Heart right ventricle (tissue), 16 donors: ENCODE measurements around the gene AMPH. TPM values are rescaled to one million over a fixed set of nuclear protein-coding genes. Genes with fewer than 3 reads are reported as not detected.

ENCODE experiments used
- ATAC-seq, 8 donors: fragments of 200-7000 bp; cut with Tn5 transposase; one replicate each; pipeline ENCODE4 v1.9.1; 2020; ENCODE audit warnings: mild to moderate bottlenecking in 8 of 8, moderate library complexity in 8 of 8, moderate number of reproducible peaks in 1 of 8
- DNase-seq, 2 donors: peaks; one replicate each; pipeline ENCODE4 v3.0.0-alpha.2; 2020
- H3K27ac ChIP-seq, 10 donors: fragments of 200-600 bp; sonication (generic) in 2 of 10; one replicate each; pipeline versions ENCODE4 v1.5.0 to v1.8.0; 2020 to 2022; ENCODE audit warnings: mild to moderate bottlenecking in 3 of 10
- H3K27me3 ChIP-seq, 7 donors: fragments of 200-600 bp; one replicate each; pipeline ENCODE4 v1.8.0; 2021 to 2022; ENCODE audit warnings: mild to moderate bottlenecking in 2 of 7
- H3K36me3 ChIP-seq, 9 donors: fragments of 200-600 bp; sonication (generic) in 1 of 9; one replicate each; pipeline versions ENCODE4 v1.5.0 to v1.8.0; 2020 to 2022; ENCODE audit warnings: mild to moderate bottlenecking in 2 of 9
- H3K4me1 ChIP-seq, 9 donors: fragments of 200-600 bp; sonication (generic) in 1 of 9; one replicate each; pipeline versions ENCODE4 v1.5.0 to v1.8.0; 2020 to 2022; ENCODE audit warnings: mild to moderate bottlenecking in 4 of 9
- H3K4me3 ChIP-seq, 10 donors: fragments of 200-600 bp; sonication (generic) in 2 of 10; one replicate each; pipeline versions ENCODE4 v1.5.0 to v1.8.0; 2020 to 2022; ENCODE audit warnings: mild to moderate bottlenecking in 7 of 10, moderate library complexity in 2 of 10
- H3K9me3 ChIP-seq, 11 donors: fragments of 200-600 bp in 10 of 11; sonication (generic) in 2 of 11; one replicate each; pipeline versions ENCODE4 v1.5.0 to v1.8.0; 2013 to 2022; ENCODE audit warnings: mild to moderate bottlenecking in 2 of 11, control low read depth in 1 of 11, moderate library complexity in 1 of 11
- WGBS, 2 donors: extraction: QIAGEN DNeasy Blood & Tissue Kit; methylation state at CpG; one replicate each; pipeline ENCODE4 v1.1.7; 2013; ENCODE audit warnings: inconsistent platforms in 1 of 2; 5-methylcytosine and 5-hydroxymethylcytosine counted together
- intact Hi-C, 10 donors: fragments of 100-400 bp; cut with DNase I; formaldehyde crosslinking; loops; one replicate each; pipeline versions ENCODE4 v1.11.1 to v1.14.2; 2022
- polyA plus RNA-seq, 2 donors: library from polyadenylated mRNA; stranded (reverse); fragments of 200-250 nt; gene quantifications; one replicate each; pipeline ENCODE4 v1.2.3, GENCODE V29; 2013
- total RNA-seq, 10 donors: library from RNA; stranded (reverse); fragmentation: NEBNext Ultra II Directional in 3 of 10; extraction: Animal tissue kit (Norgen Biotek cat#: 25700) in 3 of 10; gene quantifications; one replicate each; pipeline versions ENCODE4 v1.2.1 to v1.2.4, GENCODE V29; 2021 to 2023
- TF ChIP-seq, protein P1 (sequence below), 9 donors: fragments of 200-600 bp; sonication (generic) in 2 of 9; IDR thresholded peaks; one replicate each; pipeline versions ENCODE4 v1.5.0 to v1.8.0; 2021 to 2022; ENCODE audit warnings: antibody characterized with exemption in 9 of 9, mild to moderate bottlenecking in 5 of 9, moderate library complexity in 1 of 9
- donor health status: Arrhythmogenic right ventricular cardiomyopathy.
- donor health status: ischemic (EF 13 %, LVEDD 7.1; RV severe dilation, severe dysfunction).
- donor health status: healthy with polysubstance abuse.
- donor health status: DM: no; HTN: yes; CAD: no.
- donor health status: DM: no; HTN: no; CAD: no.
- donor health status: ischemic (EF 25% LVEDD 6.9; RV normal size, moderate dysfunction).
- donor health status: ischemic (EF 25% LVEDD 5.7; RV mildly dilated, moderate dysfunction).
- donor health status: healthy.
- donor health status: DM: yes; HTN: yes; CAD: no.
- donor health status: Ischemic cardiomyopathy.
- donor health status: ischemic (EF 35%, LVEDD 5.7; RV mildly dilated, moderate dysfunction).
- donor health status: nonischemic (EF 11% LVEDD 7.7; RV severe dilation, severe dysfunction).
- donor health status: DM: yes; HTN: yes; CAD: no.
- donor health status: PGD.
- donor health status: ischemic (EF 29% LVEDD 5.4; RV normal size, mild dysfunction).
- donor health status: nonischemic (EF 23%, LVEDD 6.1; RV moderate dilation, normal function).

AMPH gene
- total and polyA plus RNA-seq, 12 donors: 0.95 to 3.5 (median 2.3) TPM

DNA sequence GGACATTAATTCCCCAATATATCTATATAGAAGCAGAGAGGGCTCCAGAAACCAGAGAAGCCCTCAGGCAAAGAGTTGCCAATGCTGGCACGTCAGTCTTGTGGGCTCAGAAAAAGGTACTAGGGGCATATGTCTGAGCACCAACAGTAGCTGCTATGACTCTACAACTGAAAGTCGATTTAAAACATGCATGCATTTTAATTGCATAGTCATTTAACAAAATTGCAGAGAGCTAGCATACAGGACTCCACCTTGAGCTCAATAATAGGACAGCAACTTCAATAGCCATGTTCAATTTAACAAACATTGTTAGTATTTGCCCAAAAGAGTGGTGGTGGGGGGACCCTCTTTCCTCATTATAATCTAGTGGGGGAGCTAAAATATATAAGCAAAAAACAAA, 126.5 kb downstream of the AMPH start:
- Histone ChIP-seq H3K27me3 (no peaks in the 10 kb centered on the region), H3K27ac (no peak overlapping the region), H3K4me1 (peaks cover 0 to 3% (median 0%) of the 10 kb centered on the region in 9 donors), H3K9me3 (no peaks in the 10 kb centered on the region), H3K4me3 (no peak overlapping the region), H3K36me3 (no peaks in the 10 kb centered on the region)
- TF ChIP-seq, protein P1, sequence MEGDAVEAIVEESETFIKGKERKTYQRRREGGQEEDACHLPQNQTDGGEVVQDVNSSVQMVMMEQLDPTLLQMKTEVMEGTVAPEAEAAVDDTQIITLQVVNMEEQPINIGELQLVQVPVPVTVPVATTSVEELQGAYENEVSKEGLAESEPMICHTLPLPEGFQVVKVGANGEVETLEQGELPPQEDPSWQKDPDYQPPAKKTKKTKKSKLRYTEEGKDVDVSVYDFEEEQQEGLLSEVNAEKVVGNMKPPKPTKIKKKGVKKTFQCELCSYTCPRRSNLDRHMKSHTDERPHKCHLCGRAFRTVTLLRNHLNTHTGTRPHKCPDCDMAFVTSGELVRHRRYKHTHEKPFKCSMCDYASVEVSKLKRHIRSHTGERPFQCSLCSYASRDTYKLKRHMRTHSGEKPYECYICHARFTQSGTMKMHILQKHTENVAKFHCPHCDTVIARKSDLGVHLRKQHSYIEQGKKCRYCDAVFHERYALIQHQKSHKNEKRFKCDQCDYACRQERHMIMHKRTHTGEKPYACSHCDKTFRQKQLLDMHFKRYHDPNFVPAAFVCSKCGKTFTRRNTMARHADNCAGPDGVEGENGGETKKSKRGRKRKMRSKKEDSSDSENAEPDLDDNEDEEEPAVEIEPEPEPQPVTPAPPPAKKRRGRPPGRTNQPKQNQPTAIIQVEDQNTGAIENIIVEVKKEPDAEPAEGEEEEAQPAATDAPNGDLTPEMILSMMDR (IDR thresholded peaks at IDR 0.05): no peak
- ATAC-seq: no peak
- intact Hi-C loops: no loop called here
- WGBS, 2 donors: 67 to 70% methylated on average over 2 of the region's 2 CpGs
- no peak for DNase-seq

DNA sequence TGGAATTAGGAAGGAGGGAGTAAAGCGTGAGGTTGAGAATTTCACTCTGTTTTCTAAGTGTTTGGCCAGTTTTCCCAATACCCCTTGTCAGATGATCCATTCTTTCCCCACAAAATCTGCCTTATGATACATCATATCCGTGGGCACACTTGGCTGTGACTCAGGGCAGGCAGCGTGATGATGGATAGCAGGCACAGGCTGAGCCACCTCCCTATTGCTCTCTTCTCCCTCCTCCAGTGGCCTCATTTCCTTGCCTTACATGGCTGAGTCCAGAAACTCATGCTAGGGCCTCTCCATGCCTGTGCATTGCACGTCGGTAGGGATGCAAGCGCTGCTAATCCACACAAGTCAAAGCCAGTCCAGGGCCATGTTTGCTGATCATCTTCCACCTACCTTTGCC, 128.3 kb downstream of the AMPH start:
- intact Hi-C loops: no loop called here

DNA sequence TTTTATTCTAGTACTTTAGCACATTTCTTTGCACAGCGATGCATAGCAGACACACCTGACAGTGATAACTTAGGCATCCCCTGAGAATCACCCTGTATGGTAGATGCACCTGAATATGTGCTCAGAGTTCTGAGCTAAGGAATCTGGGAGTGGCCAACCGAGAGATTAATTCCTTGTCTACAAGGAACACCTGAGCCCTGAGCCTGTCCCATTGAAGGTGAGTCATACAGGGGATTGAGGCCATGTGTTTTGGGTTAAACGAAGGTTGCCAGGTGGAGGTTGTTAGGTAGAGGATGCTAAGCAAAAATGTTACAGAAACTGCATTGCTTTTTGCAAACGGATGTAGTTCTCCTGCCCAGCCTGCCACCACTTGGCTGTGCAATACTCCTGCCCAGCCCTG, 128.9 kb downstream of the AMPH start:
- 85 to 89% methylated on average over 4 of the region's 4 CpGs for WGBS, 2 donors

More for the DNA sequence above, 128.3 kb downstream of the AMPH start:
- Histone ChIP-seq H3K9me3 (no peaks in the 10 kb centered on the region), H3K36me3 (no peaks in the 10 kb centered on the region), H3K4me3 (no peak overlapping the region), H3K4me1 (peaks cover 0 to 3% (median 0%) of the 10 kb centered on the region in 9 donors), H3K27me3 (no peaks in the 10 kb centered on the region), H3K27ac (no peak overlapping the region)
- 88 to 92% methylated on average over 6 of the region's 6 CpGs for WGBS, 2 donors
- no peak for ATAC-seq
- TF ChIP-seq, protein P1 (IDR thresholded peaks at IDR 0.05): no peak
- DNase-seq: no peak

DNA sequence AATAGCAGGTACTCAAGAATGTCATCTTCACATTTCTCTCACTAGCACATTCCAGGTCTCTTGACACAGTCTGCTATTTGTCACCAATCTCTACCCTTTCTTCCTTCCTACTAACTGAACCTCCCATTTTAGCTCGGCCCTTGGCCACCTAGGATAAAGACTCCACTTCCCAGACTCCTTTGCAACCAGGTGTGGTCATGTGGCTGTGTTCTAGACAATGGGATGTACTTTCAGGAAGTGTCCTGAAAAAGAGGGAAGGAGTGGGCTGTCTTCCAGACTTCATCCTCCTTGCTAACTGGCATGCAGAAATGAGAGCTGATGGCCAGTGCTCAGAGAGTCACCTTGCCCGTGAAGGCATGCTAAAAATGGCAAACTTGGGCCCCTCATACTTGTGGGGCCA, 139.2 kb downstream of the AMPH start:
- ATAC-seq (no peak), DNase-seq (no peak)
- Histone ChIP-seq H3K27ac (no peak overlapping the region), H3K9me3 (peaks cover 0 to 6% (median 0%) of the 10 kb centered on the region in 11 donors), H3K4me3 (no peak overlapping the region), H3K36me3 (no peaks in the 10 kb centered on the region), H3K27me3 (no peaks in the 10 kb centered on the region), H3K4me1 (no peaks in the 10 kb centered on the region)
- TF ChIP-seq, protein P1 (IDR thresholded peaks at IDR 0.05): no peak
- intact Hi-C loops: no loop called here
- WGBS, 2 donors: 76 to 81% methylated on average over 2 of the region's 2 CpGs

More for the DNA sequence above, 128.9 kb downstream of the AMPH start:
- TF ChIP-seq, protein P1 (IDR thresholded peaks at IDR 0.05): no peak
- intact Hi-C loops: no loop called here
- no peak for DNase-seq
- Histone ChIP-seq H3K36me3 (no peaks in the 10 kb centered on the region), H3K4me1 (peaks cover 0 to 2% (median 0%) of the 10 kb centered on the region in 9 donors), H3K9me3 (no peaks in the 10 kb centered on the region), H3K27ac (no peak overlapping the region), H3K27me3 (no peaks in the 10 kb centered on the region), H3K4me3 (no peak overlapping the region)
- ATAC-seq: no peak
